GM12872 (cell line): Measurements from ENCODE around the gene RANBP1.

Experiments used
- CTCF ChIP-seq: IDR thresholded peaks from 3 replicates; pipeline ENCODE4 v1.5.1; 2011; ENCODE audit warnings: low read depth, mild to moderate bottlenecking, low read length, moderate library complexity; ENCODE audit not compliant: insufficient read depth

RANBP1 gene

GRCh38 chr22:20167643-20168322, 51.9 kb downstream of the RANBP1 start:
- no peak for TF ChIP-seq CTCF

GRCh38 chr22:20169253-20169822, 53.4 kb downstream of the RANBP1 start:
- no peak for TF ChIP-seq CTCF

- TF ChIP-seq CTCF: no peak
Measured at GRCh38 chr22:20170170-20170569, 54.3 kb downstream of the RANBP1 start.

- TF ChIP-seq CTCF: no peak
Measured at GRCh38 chr22:20171288-20172140, 55.6 kb downstream of the RANBP1 start.

- TF ChIP-seq CTCF: no peak
Measured at GRCh38 chr22:20172141-20172613, 56.3 kb downstream of the RANBP1 start.

- no peak for TF ChIP-seq CTCF
Measured at GRCh38 chr22:20173246-20173645, 57.3 kb downstream of the RANBP1 start.

- TF ChIP-seq CTCF: no peak
Measured at GRCh38 chr22:20173772-20174171, 57.9 kb downstream of the RANBP1 start.
